Fibroblast of lung (primary cell): ENCODE data around the gene SUPT16H. TPM values are rescaled to one million over a fixed set of nuclear protein-coding genes. Genes with fewer than 3 reads are reported as not detected.

Source experiments
- DNase-seq, 2 donors: peaks; one replicate each; pipeline versions ENCODE4 v3.0.0 to v3.0.0-alpha.2; 2010; ENCODE audit warnings: low read depth in 2 of 2
- H2AFZ ChIP-seq: 2 replicates; pipeline ENCODE4 v1.5.1; 2012; ENCODE audit warnings: low read length, control low read depth, inconsistent platforms
- H3K27ac ChIP-seq: 2 replicates; pipeline ENCODE4 v1.5.1; 2011; ENCODE audit warnings: low read length, control low read depth; ENCODE audit not compliant: insufficient read depth
- H3K27me3 ChIP-seq: 2 replicates; pipeline ENCODE4 v1.5.1; 2011; ENCODE audit warnings: mild to moderate bottlenecking, low read length; ENCODE audit not compliant: control insufficient read depth, insufficient read depth
- H3K36me3 ChIP-seq: 2 replicates; pipeline ENCODE4 v1.5.1; 2011; ENCODE audit warnings: low read length; ENCODE audit not compliant: control insufficient read depth, insufficient read depth
- H3K4me1 ChIP-seq: 2 replicates; pipeline ENCODE4 v1.5.1; 2011; ENCODE audit warnings: low read length; ENCODE audit not compliant: control insufficient read depth, insufficient read depth; ENCODE audit errors: extremely low read depth
- H3K4me2 ChIP-seq: 2 replicates; pipeline ENCODE4 v1.5.1; 2011; ENCODE audit warnings: low read length, control low read depth; ENCODE audit not compliant: insufficient read depth; ENCODE audit errors: extremely low read depth
- H3K4me3 ChIP-seq, 4 experiments: fragments of 200-600 bp in 1 of 4; sonication (generic) in 1 of 4; replicated peaks in 1 of 4; 2 replicates each; pipeline ENCODE4 v1.5.1; 2011 to 2016; ENCODE audit warnings: low read length in 4 of 4, low read depth in 3 of 4, mild to moderate bottlenecking in 3 of 4, control low read depth in 2 of 4, inconsistent platforms in 1 of 4, mixed read lengths in 1 of 4; ENCODE audit not compliant: insufficient read depth in 1 of 4; ENCODE audit errors: control extremely low read depth in 1 of 4
- H3K79me2 ChIP-seq: 2 replicates; pipeline ENCODE4 v1.5.1; 2012; ENCODE audit warnings: mild to moderate bottlenecking, low read length, inconsistent platforms; ENCODE audit not compliant: control insufficient read depth, insufficient read depth
- H3K9ac ChIP-seq: 2 replicates; pipeline ENCODE4 v1.5.1; 2011; ENCODE audit warnings: mild to moderate bottlenecking, low read length, control low read depth; ENCODE audit not compliant: insufficient read depth
- H3K9me3 ChIP-seq: 2 replicates; pipeline ENCODE4 v1.5.1; 2012; ENCODE audit warnings: low read depth, low read length; ENCODE audit not compliant: control insufficient read depth, insufficient read depth
- H4K20me1 ChIP-seq: 2 replicates; pipeline ENCODE4 v1.5.1; 2011; ENCODE audit warnings: low read length; ENCODE audit not compliant: control insufficient read depth, insufficient read depth; ENCODE audit errors: extremely low read depth
- CTCF ChIP-seq, 2 donors: IDR thresholded peaks in 1 of 2; conservative IDR thresholded peaks in 1 of 2; 1 replicate in 1 of 2; 2 replicates in 1 of 2; pipeline ENCODE4 v1.5.1; 2011 to 2012; ENCODE audit warnings: low read length in 2 of 2, control low read depth in 1 of 2, inconsistent platforms in 1 of 2, low read depth in 1 of 2, mild to moderate bottlenecking in 1 of 2
- EZH2 ChIP-seq: IDR thresholded peaks from 2 replicates; pipeline ENCODE4 v1.5.1; 2012; ENCODE audit warnings: low read length, control low read depth, mild to moderate bottlenecking; ENCODE audit errors: missing control alignments
- polyA plus RNA-seq, 2 donors: library from polyadenylated mRNA; depleted of rRNA in 1 of 2; stranded (reverse) in 1 of 2; unstranded in 1 of 2; fragments of >200 nt; gene quantifications; 2 replicates each; pipeline ENCODE4 v1.2.1, GENCODE V29; 2011 to 2012; ENCODE audit warnings: missing spikeins in 1 of 2
- total RNA-seq: library from RNA; depleted of rRNA; stranded (reverse); fragments of >200 nt; gene quantifications from 2 replicates; pipeline ENCODE4 v1.2.1, GENCODE V29; 2014

Gene SUPT16H
- total and polyA plus RNA-seq, 2 donors (not counting 1 experiment from before 2014, with no cell fraction given) = 58.7 to 66.1 TPM

DNA sequence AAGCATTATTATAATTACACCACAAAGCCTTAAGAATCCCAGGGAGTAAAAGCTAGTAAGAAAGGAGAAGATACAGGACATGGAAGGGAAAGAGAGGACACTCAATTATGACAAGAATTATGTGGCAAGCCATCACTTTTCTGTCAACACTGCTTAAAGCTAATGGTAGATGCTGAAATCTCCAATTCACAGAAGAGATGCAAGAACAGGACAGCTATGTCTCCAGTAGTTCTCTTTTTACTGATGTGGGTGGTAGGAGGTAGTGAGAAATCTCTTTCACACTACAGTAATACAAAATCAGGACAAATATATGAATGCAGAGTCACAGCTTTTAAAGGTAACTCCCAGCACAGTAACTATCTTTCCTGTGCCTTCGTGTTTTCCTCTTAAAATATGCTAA is 42.9 kb upstream of the SUPT16H start:
- Histone ChIP-seq H3K27ac (no peak overlapping the region), H3K4me2 (no peak overlapping the region), H2AFZ (no peak overlapping the region), H4K20me1 (no peaks in the 10 kb centered on the region), H3K27me3 (no peaks in the 10 kb centered on the region), H3K9me3 (no peaks in the 10 kb centered on the region), H3K4me3 (no peak overlapping the region), H3K79me2 (peaks cover 9% of the 10 kb centered on the region), H3K4me1 (no peaks in the 10 kb centered on the region), H3K36me3 (peaks cover 16% of the 10 kb centered on the region), H3K9ac (no peak overlapping the region)
- no peak for DNase-seq
- no peak for TF ChIP-seq EZH2
- TF ChIP-seq CTCF (conservative IDR thresholded peaks at IDR 0.05 in 1 of 2, IDR thresholded peaks at IDR 0.05 in 1 of 2; ENCODE audit: low read depth in 1 of 2, low read length in 2 of 2) = no peak

DNA sequence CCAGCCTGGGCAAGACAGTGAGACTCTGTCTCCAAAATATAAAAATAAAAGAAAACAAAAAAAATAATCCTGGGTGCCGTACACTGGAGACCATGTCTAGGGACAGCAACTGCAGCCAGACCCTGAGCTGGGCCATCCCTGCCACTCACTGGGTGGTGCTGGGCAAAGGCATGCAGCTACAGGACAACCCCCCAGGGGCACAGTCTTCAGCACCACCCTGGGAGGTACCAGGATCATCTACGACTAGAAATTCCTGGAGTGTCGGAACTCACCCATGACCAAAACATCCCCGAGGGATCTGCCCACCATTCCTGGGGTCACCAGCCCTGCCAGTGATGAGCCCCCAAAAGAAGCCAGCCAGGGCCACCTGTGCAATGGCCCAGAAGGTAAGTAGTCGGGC is 35.7 kb upstream of the SUPT16H start:
- Histone ChIP-seq H3K9me3 (no peaks in the 10 kb centered on the region), H3K79me2 (no peaks in the 10 kb centered on the region), H3K27me3 (no peaks in the 10 kb centered on the region), H3K36me3 (peaks cover 6% of the 10 kb centered on the region), H3K4me3 (no peak overlapping the region), H3K9ac (no peak overlapping the region), H4K20me1 (no peaks in the 10 kb centered on the region), H3K4me2 (no peak overlapping the region), H3K4me1 (no peaks in the 10 kb centered on the region), H2AFZ (no peak overlapping the region), H3K27ac (no peak overlapping the region)
- DNase-seq = no peak
- TF ChIP-seq EZH2 (no peak), CTCF (conservative IDR thresholded peaks at IDR 0.05 in 1 of 2, IDR thresholded peaks at IDR 0.05 in 1 of 2; ENCODE audit: low read depth in 1 of 2, low read length in 2 of 2) (no peak)

- TF ChIP-seq EZH2 = no peak
- no peak for TF ChIP-seq CTCF (conservative IDR thresholded peaks at IDR 0.05 in 1 of 2, IDR thresholded peaks at IDR 0.05 in 1 of 2; ENCODE audit: low read depth in 1 of 2, low read length in 2 of 2)
- Histone ChIP-seq H3K36me3 (peaks cover 9% of the 10 kb centered on the region), H3K4me3 (no peak overlapping the region), H3K27ac (no peak overlapping the region), H3K79me2 (no peaks in the 10 kb centered on the region), H3K4me2 (no peak overlapping the region), H3K9ac (no peak overlapping the region), H3K9me3 (no peaks in the 10 kb centered on the region), H4K20me1 (no peaks in the 10 kb centered on the region), H3K4me1 (no peaks in the 10 kb centered on the region), H2AFZ (no peak overlapping the region), H3K27me3 (no peaks in the 10 kb centered on the region)
- no peak for DNase-seq
Observed at GRCh38 chr14:21415329-21415728, 31.5 kb upstream of the SUPT16H start.
